Stimulated activated CD4-positive, alpha-beta T cell treated with anti-CD3 and anti-CD28 coated beads, Interleukin-1b, Interleukin-23, amount 100 ng/mL, for 48 hours (primary cell): ENCODE measurements around the gene TGFBR1.
"Not testable (repeated sequence)": the region's sequence is repeated elsewhere in the genome, so short reads cannot be mapped to it uniquely, and the experiment has no call there.

Source experiments
- DNase-seq: peaks from one replicate; pipeline ENCODE4 v3.0.0-alpha.2; 2020

Gene TGFBR1

GRCh38 chr9:99076483-99077171 lies 28.3 kb upstream of the TGFBR1 start:
- no peak for DNase-seq

- no peak for DNase-seq
Measured at GRCh38 chr9:99078717-99079116, 26.2 kb upstream of the TGFBR1 start.

DNA sequence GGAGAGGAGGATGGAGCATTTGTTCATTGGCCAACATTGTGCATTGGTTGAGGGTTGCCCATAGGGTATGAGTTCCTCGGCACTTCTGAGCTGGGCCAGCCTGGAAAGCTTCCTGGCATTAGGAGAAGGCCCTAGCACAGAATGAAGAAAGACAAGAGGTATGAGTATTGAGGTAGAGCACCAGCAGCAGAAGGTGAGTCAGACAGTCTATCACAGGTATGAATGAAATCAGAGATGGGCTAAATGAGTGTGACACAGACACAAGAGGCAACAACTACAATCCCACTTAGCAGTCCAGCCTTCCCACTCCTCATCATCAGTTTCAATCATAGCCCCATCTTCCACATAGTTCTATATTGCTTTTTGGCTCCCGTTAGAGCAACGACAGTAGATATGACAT lies 25.4 kb upstream of the TGFBR1 start:
- DNase-seq = no peak

- no peak for DNase-seq
Measured at GRCh38 chr9:99083051-99083450, 21.9 kb upstream of the TGFBR1 start.

DNA sequence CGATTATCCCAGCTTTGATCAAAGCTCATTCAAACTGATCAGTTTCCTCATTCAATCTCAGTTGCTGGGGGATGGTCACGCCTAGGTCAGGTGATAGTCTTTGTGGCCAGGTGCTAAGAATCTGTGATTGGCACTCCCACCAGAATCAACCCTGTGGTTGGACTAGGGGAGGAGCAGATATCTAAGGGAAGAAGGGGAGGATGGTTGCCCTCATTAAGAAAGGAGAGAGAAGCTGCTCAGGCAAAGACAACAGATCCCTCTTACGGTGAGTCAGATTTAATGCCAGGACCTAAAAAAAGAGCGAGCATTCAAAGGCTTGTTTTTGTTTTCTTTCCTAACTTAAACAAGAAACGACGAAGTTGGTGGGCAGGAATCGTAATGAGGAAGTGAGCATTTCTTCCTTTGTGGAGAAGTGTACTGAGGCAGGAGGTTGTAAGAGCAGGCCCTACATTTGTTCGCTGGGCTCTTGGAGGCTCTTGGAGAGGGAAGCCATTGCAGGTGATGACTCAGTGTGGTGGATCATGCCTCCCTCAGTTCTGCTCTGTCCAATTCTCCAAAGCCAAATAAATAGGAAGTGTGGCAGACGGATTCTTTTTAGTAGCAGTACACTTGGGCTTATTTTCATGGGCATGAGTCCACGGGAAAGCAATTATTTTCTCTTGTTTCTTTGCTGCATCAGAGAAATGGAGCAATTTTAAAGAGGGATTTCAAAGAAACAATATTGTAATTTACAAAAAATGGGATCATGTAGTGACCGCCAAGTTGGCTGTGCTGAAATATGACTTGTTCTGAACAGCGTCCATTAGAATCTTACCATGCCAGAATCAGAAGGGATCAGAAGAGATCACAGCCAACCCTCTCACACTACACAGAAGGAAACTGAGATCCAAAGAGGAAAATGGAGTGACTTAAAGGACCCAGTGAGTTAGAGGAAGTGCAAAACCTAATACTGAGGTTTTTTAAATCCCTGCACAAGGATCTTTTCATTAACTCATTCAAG lies 18.7 kb upstream of the TGFBR1 start:
- DNase-seq = no peak

GRCh38 chr9:99087462-99087861 lies 17.5 kb upstream of the TGFBR1 start:
- no peak for DNase-seq

GRCh38 chr9:99090336-99091130 lies 14.4 kb upstream of the TGFBR1 start:
- DNase-seq = no peak

DNA sequence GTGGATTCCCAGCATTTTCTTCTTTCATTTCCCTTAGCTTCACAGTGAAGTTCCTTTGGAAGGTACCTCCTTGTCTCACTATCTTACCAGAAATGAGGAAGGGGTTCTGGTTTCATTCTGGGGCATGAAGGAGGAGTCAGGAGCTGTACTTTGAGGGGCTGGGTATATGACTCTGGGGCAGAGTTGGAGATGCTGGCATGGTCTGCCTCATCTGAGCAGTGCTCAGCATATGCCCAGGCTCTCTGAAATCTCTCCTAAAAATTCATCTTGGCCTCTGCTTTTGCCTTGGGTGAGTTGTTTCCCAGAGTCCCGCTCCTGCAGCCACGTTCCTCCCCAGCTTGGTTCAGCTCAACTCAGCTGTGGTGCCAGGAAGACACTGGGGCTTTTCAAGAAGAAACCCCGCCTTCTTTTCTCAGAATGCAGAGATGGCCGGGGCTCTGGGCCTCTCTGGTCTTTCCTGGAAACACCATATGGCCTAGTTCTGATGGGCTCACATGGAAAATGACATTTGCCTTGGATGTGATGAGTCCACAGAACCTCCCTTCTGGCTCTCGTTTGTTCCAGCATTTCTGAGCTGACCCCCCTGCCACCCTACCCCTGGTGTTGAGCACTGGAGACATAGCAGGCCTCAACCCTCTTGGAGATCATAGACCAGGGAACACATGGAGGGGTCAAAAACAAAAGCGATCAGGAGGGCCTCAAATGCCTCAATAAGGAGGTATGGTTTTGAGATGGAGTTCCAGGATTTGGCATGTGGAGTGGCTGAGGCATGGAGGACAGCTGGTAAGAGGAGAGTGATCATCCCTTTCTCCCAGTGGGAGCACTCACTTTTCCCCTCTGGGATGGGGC lies 12.0 kb upstream of the TGFBR1 start:
- peak; percentile 23 for DNase-seq

DNA sequence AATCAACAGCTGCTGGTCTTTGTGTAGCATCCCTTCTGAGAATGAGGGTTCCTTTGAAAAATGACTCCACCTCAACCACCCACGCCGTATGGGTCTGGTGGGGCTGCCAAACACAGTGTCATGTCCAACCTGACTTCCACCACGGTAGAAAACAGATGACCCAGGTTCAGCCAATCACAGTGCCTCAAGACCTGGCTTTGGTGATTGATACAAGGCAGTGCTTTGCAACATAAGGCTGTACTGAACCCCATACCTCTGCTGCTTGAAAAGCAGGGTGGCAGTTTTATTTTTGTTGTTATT lies 11.5 kb upstream of the TGFBR1 start:
- peak; percentile 21 for DNase-seq

- DNase-seq = no peak
Measured at GRCh38 chr9:99095565-99095964, 9.3 kb upstream of the TGFBR1 start.

- DNase-seq = no peak
Measured at GRCh38 chr9:99096409-99096808, 8.5 kb upstream of the TGFBR1 start.

- not testable (repeated sequence) for DNase-seq
Measured at GRCh38 chr9:99099806-99100585, 4.9 kb upstream of the TGFBR1 start.

- no peak for DNase-seq
Measured at GRCh38 chr9:99101271-99101670, 3.6 kb upstream of the TGFBR1 start.

- DNase-seq = no peak
Measured at GRCh38 chr9:99101812-99102211, 3.1 kb upstream of the TGFBR1 start.

GRCh38 chr9:99103054-99103895 lies 1.6 kb upstream of the TGFBR1 start:
- no peak for DNase-seq

- DNase-seq = no peak
Measured at GRCh38 chr9:99103901-99104458, 933 bp upstream of the TGFBR1 start.

- no peak for DNase-seq
Measured at GRCh38 chr9:99105152-99106043, 485 bp downstream of the TGFBR1 start.

DNA sequence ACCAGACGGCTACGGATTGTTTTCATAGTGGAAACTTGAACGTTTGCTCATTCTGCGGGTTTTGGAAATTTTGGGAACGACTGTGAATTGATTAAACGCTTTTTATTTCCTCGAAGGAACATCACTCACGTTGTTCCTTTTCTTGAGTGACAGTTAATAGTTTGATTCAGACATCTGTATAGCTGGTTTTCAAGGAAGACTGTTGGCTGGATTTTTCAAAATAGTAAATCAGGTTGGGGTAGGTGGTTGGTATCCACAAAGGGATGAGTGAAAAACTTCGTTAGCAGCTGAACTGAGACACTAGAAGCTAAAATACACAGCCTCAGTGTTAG lies 1.1 kb downstream of the TGFBR1 start:
- no peak for DNase-seq

DNA sequence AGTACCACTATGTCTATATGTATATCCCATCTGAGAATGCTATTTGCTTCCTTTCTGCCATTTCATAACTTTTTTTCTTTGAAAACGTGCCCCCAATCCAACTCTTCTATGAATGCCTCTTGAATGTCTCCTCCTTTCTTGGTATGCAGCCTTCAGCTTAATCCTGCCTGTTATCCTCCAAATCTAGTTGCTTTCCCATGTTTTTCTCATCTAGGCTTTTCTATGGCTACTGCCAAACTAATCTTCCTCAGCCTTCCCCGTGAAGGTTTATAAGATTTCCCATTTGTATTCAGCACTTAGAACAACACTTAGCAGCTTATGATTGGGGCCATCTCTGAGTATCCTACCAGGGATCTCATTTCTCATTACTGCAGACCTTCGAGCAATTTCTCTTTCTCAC lies 2.5 kb downstream of the TGFBR1 start:
- no peak for DNase-seq
